ENCODE measurements around the gene COLEC12. TPM values are rescaled to one million over a fixed set of nuclear protein-coding genes. Genes with fewer than 3 reads are reported as not detected.

The COLEC12 gene
- polyA plus RNA-seq, 2 donors: 0.75 to 1.2 TPM

- H3K9me3 ChIP-seq (ENCODE audit: control insufficient read depth in 2 of 2, insufficient read depth in 1 of 2, low read depth in 1 of 2, low read length in 1 of 2): no peaks in the 10 kb centered on the region
- WGBS, 2 donors: 56 to 66% methylated on average over 2 of the region's 2 CpGs
- H3K27ac ChIP-seq (ENCODE audit: low read depth in 2 of 2, low read length in 1 of 2): peak overlapping the region in 1 of 2 donors; percentile 13
- H3K4me3 ChIP-seq (ENCODE audit: low read depth in 1 of 2, low read length in 2 of 2): no peak overlapping the region
- no peaks in the 10 kb centered on the region for H3K36me3 ChIP-seq (ENCODE audit: control insufficient read depth in 2 of 2, insufficient read depth in 2 of 2, low read length in 1 of 2)
- peaks cover 0 to 2% of the 10 kb centered on the region in 2 donors for H3K4me1 ChIP-seq (ENCODE audit: control insufficient read depth in 2 of 2, insufficient read depth in 2 of 2, low read length in 1 of 2)
- H3K27me3 ChIP-seq (ENCODE audit: control insufficient read depth in 1 of 2, insufficient read depth in 2 of 2, low read length in 2 of 2): no peaks in the 10 kb centered on the region
These were observed 227.9 kb downstream of the COLEC12 start for GRCh38 chr18:272650-273049.

- no peak overlapping the region for H3K27ac ChIP-seq (ENCODE audit: low read depth in 2 of 2, low read length in 1 of 2)
- no peaks in the 10 kb centered on the region for H3K9me3 ChIP-seq (ENCODE audit: control insufficient read depth in 2 of 2, insufficient read depth in 1 of 2, low read depth in 1 of 2, low read length in 1 of 2)
- 73 to 83% methylated on average over 6 of the region's 6 CpGs for WGBS, 2 donors
- H3K36me3 ChIP-seq (ENCODE audit: control insufficient read depth in 2 of 2, insufficient read depth in 2 of 2, low read length in 1 of 2): no peaks in the 10 kb centered on the region
- H3K27me3 ChIP-seq (ENCODE audit: control insufficient read depth in 1 of 2, insufficient read depth in 2 of 2, low read length in 2 of 2): no peaks in the 10 kb centered on the region
- H3K4me3 ChIP-seq (ENCODE audit: low read depth in 1 of 2, low read length in 2 of 2): no peak overlapping the region
- peaks cover 0 to 2% of the 10 kb centered on the region in 2 donors for H3K4me1 ChIP-seq (ENCODE audit: control insufficient read depth in 2 of 2, insufficient read depth in 2 of 2, low read length in 1 of 2)
These were observed 230.9 kb downstream of the COLEC12 start for GRCh38 chr18:269480-270095.

- H3K27me3 ChIP-seq (ENCODE audit: control insufficient read depth in 1 of 2, insufficient read depth in 2 of 2, low read length in 2 of 2): no peaks in the 10 kb centered on the region
- no peaks in the 10 kb centered on the region for H3K9me3 ChIP-seq (ENCODE audit: control insufficient read depth in 2 of 2, insufficient read depth in 1 of 2, low read depth in 1 of 2, low read length in 1 of 2)
- peak within 1 kb of the TSS; percentile 76 to 92 for H3K27ac ChIP-seq (ENCODE audit: low read depth in 2 of 2, low read length in 1 of 2)
- peaks cover 0 to 2% of the 10 kb centered on the region in 2 donors for H3K36me3 ChIP-seq (ENCODE audit: control insufficient read depth in 2 of 2, insufficient read depth in 2 of 2, low read length in 1 of 2)
- H3K4me1 ChIP-seq (ENCODE audit: control insufficient read depth in 2 of 2, insufficient read depth in 2 of 2, low read length in 1 of 2): peaks cover 0 to 2% of the 10 kb centered on the region in 2 donors
- 0% methylated on average over 69 of the region's 69 CpGs for WGBS, 2 donors
- peak within 1 kb of the TSS; percentile 81 to 88 for H3K4me3 ChIP-seq (ENCODE audit: low read depth in 1 of 2, low read length in 2 of 2)
These were observed 232.6 kb downstream of the COLEC12 start, which contains the start of gene THOC1 for GRCh38 chr18:267688-268552. Gene THOC1 (minus strand): TSS chr18:268047. CDS start chr18:268019, 28 bp downstream.

- WGBS, 2 donors: 0% methylated on average over 9 of the region's 9 CpGs
These were observed 233.2 kb downstream of the COLEC12 start for GRCh38 chr18:267380-267687.

More at GRCh38 chr18:267380-267687, 233.2 kb downstream of the COLEC12 start:
- Histone ChIP-seq H3K4me3 (ENCODE audit: low read depth in 1 of 2, low read length in 2 of 2) (peak overlapping the region; percentile 81 to 88), H3K9me3 (ENCODE audit: control insufficient read depth in 2 of 2, insufficient read depth in 1 of 2, low read depth in 1 of 2, low read length in 1 of 2) (no peaks in the 10 kb centered on the region), H3K27me3 (ENCODE audit: control insufficient read depth in 1 of 2, insufficient read depth in 2 of 2, low read length in 2 of 2) (no peaks in the 10 kb centered on the region), H3K36me3 (ENCODE audit: control insufficient read depth in 2 of 2, insufficient read depth in 2 of 2, low read length in 1 of 2) (peaks cover 0 to 2% of the 10 kb centered on the region in 2 donors), H3K4me1 (ENCODE audit: control insufficient read depth in 2 of 2, insufficient read depth in 2 of 2, low read length in 1 of 2) (peaks cover 0 to 2% of the 10 kb centered on the region in 2 donors), H3K27ac (ENCODE audit: low read depth in 2 of 2, low read length in 1 of 2) (peak overlapping the region; percentile 76 to 92)

Other genes starting within 250 kb of the COLEC12 start
- 10 to 100 TPM; 17.6 to 39.2 TPM for gene THOC1, start 232.7 kb downstream of the COLEC12 start, polyA plus RNA-seq
- not detected for gene CETN1, start 79.7 kb upstream of the COLEC12 start, polyA plus RNA-seq
- gene CLUL1, start 96.3 kb upstream of the COLEC12 start, polyA plus RNA-seq: under 1 TPM; 0.06 to 0.14 TPM
- gene TYMS, start 157.0 kb upstream of the COLEC12 start, polyA plus RNA-seq: 10 to 100 TPM; 19.2 to 27.8 TPM
- gene ENOSF1, start 211.9 kb upstream of the COLEC12 start, polyA plus RNA-seq: 10 to 100 TPM; 23.9 to 75.1 TPM